B cell (primary cell): ENCODE measurements around the gene FOXS1. TPM values are rescaled to one million over a fixed set of nuclear protein-coding genes. Genes with fewer than 3 reads are reported as not detected.

ENCODE experiments used
- ATAC-seq: fragments of 200-7000 bp; cut with Tn5 transposase; one replicate; pipeline ENCODE4 v1.10.0; 2021; ENCODE audit warnings: low read depth, mild to moderate bottlenecking, moderate number of reproducible peaks, moderate library complexity
- CTCF ChIA-PET: fragments of 350-600 bp; sonication (Branson Sonifier 250); formaldehyde crosslinking; loops from one replicate; lab custom pipeline; 2021; ENCODE audit warnings: antibody characterized with exemption, inconsistent platforms; lab: Charles Lee
- POLR2A ChIA-PET: fragments of 350-600 bp; sonication (Branson Sonifier 250); formaldehyde crosslinking; loops from one replicate; lab custom pipeline; 2021; ENCODE audit warnings: antibody characterized with exemption; lab: Charles Lee
- DNase-seq: peaks from one replicate; pipeline ENCODE4 v3.0.0; 2013
- H2AFZ ChIP-seq: 2 replicates; pipeline ENCODE4 v1.6.1; 2012; ENCODE audit warnings: mild to moderate bottlenecking, low read depth, low read length; ENCODE audit not compliant: insufficient read depth, poor library complexity, severe bottlenecking
- H3K27ac ChIP-seq, 2 donors: 1 replicate in 1 of 2; 2 replicates in 1 of 2; pipeline ENCODE4 v1.5.1; 2012 to 2013; ENCODE audit warnings: low read length in 2 of 2, mild to moderate bottlenecking in 2 of 2, moderate library complexity in 1 of 2
- H3K27me3 ChIP-seq, 4 experiments: fragments of 200-600 bp in 1 of 4; sonication (generic) in 1 of 4; replicated peaks in 1 of 4; 1 replicate in 2 of 4; 2 replicates in 2 of 4; pipeline versions ENCODE4 v1.6.1 to v1.7.0; 2013 to 2016; ENCODE audit warnings: low read length in 3 of 4, mild to moderate bottlenecking in 2 of 4, mixed read lengths in 1 of 4, moderate library complexity in 1 of 4; ENCODE audit not compliant: insufficient read depth in 4 of 4, control insufficient read depth in 3 of 4; ENCODE audit errors: control extremely low read depth in 1 of 4
- H3K36me3 ChIP-seq, 2 experiments: replicated peaks in 1 of 2; 1 replicate in 1 of 2; 2 replicates in 1 of 2; pipeline versions ENCODE4 v1.6.1 to v1.7.1; 2013; ENCODE audit warnings: low read length in 1 of 2; ENCODE audit not compliant: insufficient read depth in 2 of 2, control insufficient read depth in 1 of 2; ENCODE audit errors: control extremely low read depth in 1 of 2, extremely low read depth in 1 of 2
- H3K4me1 ChIP-seq, 2 donors: fragments of 200-600 bp in 1 of 2; sonication (generic) in 1 of 2; 1 replicate in 1 of 2; 2 replicates in 1 of 2; pipeline versions ENCODE4 v1.5.1 to v1.6.1; 2013 to 2017; ENCODE audit warnings: low read length in 2 of 2; ENCODE audit not compliant: control insufficient read depth in 2 of 2, insufficient read depth in 2 of 2
- H3K4me2 ChIP-seq: replicated peaks from 2 replicates; pipeline ENCODE3; 2012; ENCODE audit warnings: mild to moderate bottlenecking, low read depth, low read length; ENCODE audit not compliant: poor library complexity, severe bottlenecking
- H3K4me3 ChIP-seq, 5 experiments: fragments of 200-600 bp in 1 of 5; sonication (generic) in 1 of 5; 1 replicate in 3 of 5; 2 replicates in 2 of 5; pipeline versions ENCODE4 v1.5.1 to v1.7.0; 2011 to 2016; ENCODE audit warnings: low read length in 4 of 5, mild to moderate bottlenecking in 4 of 5, low read depth in 2 of 5, control low read depth in 1 of 5, moderate library complexity in 1 of 5; ENCODE audit not compliant: insufficient read depth in 1 of 5; ENCODE audit errors: control extremely low read depth in 1 of 5, extremely low read depth in 1 of 5
- H3K79me2 ChIP-seq: fragments of 200-600 bp; sonication (generic); one replicate; pipeline ENCODE4 v1.6.0; 2016; ENCODE audit warnings: low read length; ENCODE audit not compliant: control insufficient read depth, insufficient read depth
- H3K9ac ChIP-seq: fragments of 200-600 bp; sonication (generic); 2 replicates; pipeline ENCODE4 v1.6.1; 2017; ENCODE audit warnings: mild to moderate bottlenecking, low read length, moderate library complexity
- H3K9me3 ChIP-seq, 3 donors: one replicate each; pipeline versions ENCODE4 v1.6.1 to v1.7.1; 2013; ENCODE audit warnings: low read length in 2 of 3; ENCODE audit not compliant: control insufficient read depth in 2 of 3, insufficient read depth in 1 of 3; ENCODE audit errors: control extremely low read depth in 1 of 3
- H4K20me1 ChIP-seq: 2 replicates; pipeline ENCODE4 v1.6.0; 2012; ENCODE audit warnings: mild to moderate bottlenecking, low read length; ENCODE audit not compliant: insufficient read depth, control insufficient read depth, poor library complexity, severe bottlenecking
- H3K27ac Mint-ChIP-seq: one replicate; pipeline ENCODE4 v1.8.0; 2021; ENCODE audit warnings: mixed read lengths
- H3K27me3 Mint-ChIP-seq: one replicate; pipeline ENCODE4 v1.8.0; 2021; ENCODE audit warnings: mixed read lengths
- H3K4me1 Mint-ChIP-seq: one replicate; pipeline ENCODE4 v1.8.0; 2021; ENCODE audit warnings: mixed read lengths
- H3K4me3 Mint-ChIP-seq: one replicate; pipeline ENCODE4 v1.8.0; 2021; ENCODE audit warnings: mixed read lengths
- H3K9me3 Mint-ChIP-seq: one replicate; pipeline ENCODE4 v1.8.0; 2022; ENCODE audit warnings: mixed read lengths; ENCODE audit not compliant: insufficient read depth
- CTCF ChIP-seq: fragments of 200-600 bp; IDR thresholded peaks from one replicate; pipeline ENCODE4 v1.8.0; 2022; ENCODE audit warnings: antibody characterized with exemption, mild to moderate bottlenecking
- EZH2 ChIP-seq: IDR thresholded peaks from 2 replicates; pipeline ENCODE4 v1.6.1; 2012; ENCODE audit warnings: borderline replicate concordance, low read depth, mild to moderate bottlenecking, moderate library complexity, low read length; ENCODE audit not compliant: insufficient read depth, poor library complexity, severe bottlenecking
- WGBS: methylation state at CpG from one replicate; pipeline ENCODE4 v1.1.5; 2013; ENCODE audit warnings: missing lambda C conversion rate; ENCODE audit not compliant: insufficient coverage; 5-methylcytosine and 5-hydroxymethylcytosine counted together
- intact Hi-C: fragments of 100-400 bp; cut with micrococcal nuclease; formaldehyde crosslinking; loops from one replicate; pipeline ENCODE4 v1.10.0; 2022
- polyA plus RNA-seq: library from polyadenylated mRNA; depleted of rRNA; stranded (reverse); fragments of >200 nt; gene quantifications from 2 replicates; pipeline ENCODE4 v1.2.3, GENCODE V29; 2012
- total RNA-seq, 2 donors: library from RNA; stranded (reverse); fragments of 120-200 nt in 1 of 2; gene quantifications; 1 replicate in 1 of 2; 2 replicates in 1 of 2; pipeline versions ENCODE4 v1.2.3 to v1.2.4, GENCODE V29; 2013 to 2022

Gene FOXS1
- total and polyA plus RNA-seq, 2 donors (not counting 1 experiment from before 2014, with no cell fraction given) = not detected

- POLR2A ChIA-PET = no interaction called here
- H3K27ac Mint-ChIP-seq = no peak overlapping the region
- H3K4me3 ChIP-seq = no peak overlapping the region
- H3K4me2 ChIP-seq = no peak overlapping the region
- intact Hi-C loops = no loop called here
- no peak overlapping the region for H2AFZ ChIP-seq
- peaks cover 6% of the 10 kb centered on the region for H4K20me1 ChIP-seq
- 80% methylated on average over 6 of the region's 7 CpGs for WGBS
- H3K27me3 ChIP-seq = peaks cover 0 to 18% (median 10%) of the 10 kb centered on the region in 4 experiments
- no peaks in the 10 kb centered on the region for H3K36me3 ChIP-seq
- CTCF ChIA-PET = interaction anchor here (0.6 to 3.1 kb wide), 10 partner anchors 11 to 1691 kb away, joined by 3 to 11 read pairs (median 4); partner anchors contain the start of genes DUSP15, PDRG1 and TTLL9
- no peak for ATAC-seq
- no peak for DNase-seq
- peak overlapping the region; percentile 39 for H3K4me3 Mint-ChIP-seq
- H3K27me3 Mint-ChIP-seq = peaks cover 5% of the 10 kb centered on the region
- no peak overlapping the region for H3K9ac ChIP-seq
- peaks cover 29% of the 10 kb centered on the region for H3K4me1 Mint-ChIP-seq
- no peak for TF ChIP-seq CTCF
- peaks cover 19 to 26% of the 10 kb centered on the region in 2 donors for H3K4me1 ChIP-seq
- H3K9me3 ChIP-seq = peaks cover 0 to 5% (median 0%) of the 10 kb centered on the region in 3 donors
- no peak overlapping the region for H3K27ac ChIP-seq
- no peaks in the 10 kb centered on the region for H3K9me3 Mint-ChIP-seq
- H3K79me2 ChIP-seq = no peaks in the 10 kb centered on the region
These were observed 14.6 kb upstream of the FOXS1 start for GRCh38 chr20:31859998-31860380.

- peaks cover 0 to 21% (median 10%) of the 10 kb centered on the region in 4 experiments for H3K27me3 ChIP-seq
- peaks cover 29% of the 10 kb centered on the region for H3K4me1 Mint-ChIP-seq
- TF ChIP-seq EZH2 = no peak
- TF ChIP-seq CTCF = no peak
- peak overlapping the region; percentile 39 for H3K4me3 Mint-ChIP-seq
- no peak overlapping the region for H3K4me2 ChIP-seq
- peaks cover 19 to 26% of the 10 kb centered on the region in 2 donors for H3K4me1 ChIP-seq
- H3K27ac ChIP-seq = no peak overlapping the region
- no peaks in the 10 kb centered on the region for H3K9me3 Mint-ChIP-seq
- ChIA-PET CTCF (interaction anchor here (0.7 to 3.1 kb wide), 10 partner anchors 13 to 499 kb away, joined by 3 to 11 read pairs (median 3); partner anchors contain the start of genes ASXL1 and PDRG1), POLR2A (interaction anchor here (0.7 to 1.0 kb wide), 3 partner anchors 26 to 214 kb away, joined by 3 to 9 read pairs (median 5); no protein-coding TSS in a partner anchor)
- no peak overlapping the region for H2AFZ ChIP-seq
- ATAC-seq = no peak
- H3K9ac ChIP-seq = no peak overlapping the region
- peaks cover 6% of the 10 kb centered on the region for H4K20me1 ChIP-seq
- peaks cover 0 to 5% (median 0%) of the 10 kb centered on the region in 3 donors for H3K9me3 ChIP-seq
- no peaks in the 10 kb centered on the region for H3K79me2 ChIP-seq
- intact Hi-C loops = no loop called here
- H3K27ac Mint-ChIP-seq = no peak overlapping the region
- peaks cover 5% of the 10 kb centered on the region for H3K27me3 Mint-ChIP-seq
- no peak for DNase-seq
- no peak overlapping the region for H3K4me3 ChIP-seq
- WGBS = 100% methylated on average over 3 of the region's 5 CpGs
- no peaks in the 10 kb centered on the region for H3K36me3 ChIP-seq
These were observed 14.0 kb upstream of the FOXS1 start for GRCh38 chr20:31859266-31859997.
